ENCODE measurements around the gene PARVB. TPM values are rescaled to one million over a fixed set of nuclear protein-coding genes. Genes with fewer than 3 reads are reported as not detected.

Gene PARVB
- total and polyA plus RNA-seq, 9 of the 15 experiments (the other 6 are each of a cell fraction or from before 2014, with no cell fraction given), result 1.1 to 59.2 (median 29.2) TPM

DNA sequence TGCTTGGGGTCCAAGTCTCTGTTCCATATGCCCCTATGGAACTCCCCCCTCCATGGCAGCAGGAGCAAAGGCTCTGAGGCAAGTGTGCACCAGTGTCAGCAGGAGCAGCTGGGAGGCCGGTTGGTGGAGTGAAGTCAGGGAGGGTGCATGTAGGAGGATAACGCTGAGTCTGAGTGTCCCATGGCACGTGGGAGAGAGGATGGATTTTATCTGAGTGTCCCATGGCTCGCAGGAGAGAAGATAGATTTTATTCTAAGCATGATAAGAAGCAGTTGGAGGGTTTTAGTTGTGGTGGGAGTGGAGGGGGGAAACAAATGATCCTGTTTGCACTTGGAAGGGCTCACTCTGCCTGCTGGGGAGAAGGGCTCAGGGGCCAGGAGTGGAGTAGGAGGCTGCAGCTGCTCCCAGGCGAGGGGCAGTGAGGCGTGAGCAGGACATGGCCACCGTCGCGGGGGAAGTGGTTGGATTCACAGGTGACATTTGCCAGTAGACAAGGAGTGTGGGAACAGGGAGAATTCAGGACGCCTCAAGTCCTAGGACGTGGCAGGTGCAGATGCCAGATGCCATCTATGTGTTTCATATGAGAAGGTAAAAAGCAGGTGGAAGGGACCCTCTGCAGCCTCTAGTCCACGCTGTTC lies 123.0 kb downstream of the PARVB start:
- Histone ChIP-seq H2AFZ (ENCODE audit: low read depth, low read length) (no peak overlapping the region), H3K36me3 (ENCODE audit: control insufficient read depth, insufficient read depth, low read length) (0 out of 3 replicates have a peak, but pooled peaks cover 5% of the 10 kb centered on the region), H3K27me3 (ENCODE audit: control insufficient read depth in 2 of 2, insufficient read depth in 2 of 2, low read length in 2 of 2) (no peaks in the 10 kb centered on the region), H3K4me2 (ENCODE audit: insufficient read depth, low read length) (no peak overlapping the region), H3K9me3 (replicated peaks; ENCODE audit: control insufficient read depth, insufficient read depth, low read depth, low read length) (no peaks in the 10 kb centered on the region), H3K4me1 (replicated peaks in 1 of 2; ENCODE audit: control insufficient read depth in 2 of 2, insufficient read depth in 2 of 2, low read length in 2 of 2) (peaks cover 0 to 13% of the 10 kb centered on the region in 2 experiments; a peak in 2 of 5 replicates), H3K4me3 (no peak overlapping the region), H3K9me1 (ENCODE audit: control insufficient read depth, insufficient read depth, low read length) (peaks cover 5% of the 10 kb centered on the region), H3K79me2 (ENCODE audit: control insufficient read depth, insufficient read depth, low read length) (no peaks in the 10 kb centered on the region), H3K9ac (ENCODE audit: insufficient read depth in 1 of 2, low read depth in 2 of 2, low read length in 2 of 2) (no peak overlapping the region; a peak in 1 of 4 replicates), H3K27ac (ENCODE audit: extremely low read depth, low read depth, low read length) (no peak overlapping the region), H4K20me1 (replicated peaks; ENCODE audit: control insufficient read depth, insufficient read depth, low read length) (no peaks in the 10 kb centered on the region)
- in situ Hi-C loops (cut with MboI) (no loop called here), intact Hi-C loops (cut with micrococcal nuclease) (no loop called here)
- WGBS (ENCODE audit: insufficient coverage, low coverage, missing lambda C conversion rate), result 50% methylated on average over 10 of the region's 12 CpGs
- no TSS peak for BruUV-seq (replicated peaks)
- FAIRE-seq, result no peak
- ChIA-PET POLR2A (interaction anchor here (1.3 kb wide), 1 partner anchor 10 kb away, joined by 3 read pairs; no protein-coding TSS in a partner anchor), CTCF (ENCODE audit: low intra/inter-chr PET ratio) (no interaction called here)
- no peak for ATAC-seq
- DNase-seq (ENCODE audit: extremely low read depth in 1 of 4, low spot score in 3 of 4), result no peak
- TF ChIP-seq FUS (optimal IDR thresholded peaks at IDR 0.05; ENCODE audit: low read depth, low read length) (no peak), BCL6 (CRISPR knock-in tag; IDR thresholded peaks at IDR 0.05) (no peak), KHSRP (IDR thresholded peaks at IDR 0.05) (no peak)

GRCh38 chr22:44147821-44148574 lies 123.9 kb downstream of the PARVB start:
- in situ Hi-C loops (cut with MboI), result no loop called here
- peaks cover 5% of the 10 kb centered on the region for H3K9me1 ChIP-seq (ENCODE audit: control insufficient read depth, insufficient read depth, low read length)
- WGBS (ENCODE audit: insufficient coverage, low coverage, missing lambda C conversion rate), result 90% methylated on average over 16 of the region's 27 CpGs
- TF ChIP-seq TARDBP (IDR thresholded peaks at IDR 0.05) (no peak), ZSCAN29 (IDR thresholded peaks at IDR 0.05) (no peak), NR2F6 (CRISPR knock-in tag; IDR thresholded peaks at IDR 0.05) (no peak), CBFB (CRISPR knock-in tag; IDR thresholded peaks at IDR 0.05) (no peak), NFIX (CRISPR knock-in tag; IDR thresholded peaks at IDR 0.05; ENCODE audit: low read depth) (no peak), PTRF (tag; IDR thresholded peaks at IDR 0.05) (no peak), TGIF2 (CRISPR knock-in tag; IDR thresholded peaks at IDR 0.05) (no peak)
- TF ChIP-seq, protein P1, sequence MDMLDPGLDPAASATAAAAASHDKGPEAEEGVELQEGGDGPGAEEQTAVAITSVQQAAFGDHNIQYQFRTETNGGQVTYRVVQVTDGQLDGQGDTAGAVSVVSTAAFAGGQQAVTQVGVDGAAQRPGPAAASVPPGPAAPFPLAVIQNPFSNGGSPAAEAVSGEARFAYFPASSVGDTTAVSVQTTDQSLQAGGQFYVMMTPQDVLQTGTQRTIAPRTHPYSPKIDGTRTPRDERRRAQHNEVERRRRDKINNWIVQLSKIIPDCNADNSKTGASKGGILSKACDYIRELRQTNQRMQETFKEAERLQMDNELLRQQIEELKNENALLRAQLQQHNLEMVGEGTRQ (CRISPR knock-in tag; IDR thresholded peaks at IDR 0.05), result no peak
- TF ChIP-seq, protein P2, sequence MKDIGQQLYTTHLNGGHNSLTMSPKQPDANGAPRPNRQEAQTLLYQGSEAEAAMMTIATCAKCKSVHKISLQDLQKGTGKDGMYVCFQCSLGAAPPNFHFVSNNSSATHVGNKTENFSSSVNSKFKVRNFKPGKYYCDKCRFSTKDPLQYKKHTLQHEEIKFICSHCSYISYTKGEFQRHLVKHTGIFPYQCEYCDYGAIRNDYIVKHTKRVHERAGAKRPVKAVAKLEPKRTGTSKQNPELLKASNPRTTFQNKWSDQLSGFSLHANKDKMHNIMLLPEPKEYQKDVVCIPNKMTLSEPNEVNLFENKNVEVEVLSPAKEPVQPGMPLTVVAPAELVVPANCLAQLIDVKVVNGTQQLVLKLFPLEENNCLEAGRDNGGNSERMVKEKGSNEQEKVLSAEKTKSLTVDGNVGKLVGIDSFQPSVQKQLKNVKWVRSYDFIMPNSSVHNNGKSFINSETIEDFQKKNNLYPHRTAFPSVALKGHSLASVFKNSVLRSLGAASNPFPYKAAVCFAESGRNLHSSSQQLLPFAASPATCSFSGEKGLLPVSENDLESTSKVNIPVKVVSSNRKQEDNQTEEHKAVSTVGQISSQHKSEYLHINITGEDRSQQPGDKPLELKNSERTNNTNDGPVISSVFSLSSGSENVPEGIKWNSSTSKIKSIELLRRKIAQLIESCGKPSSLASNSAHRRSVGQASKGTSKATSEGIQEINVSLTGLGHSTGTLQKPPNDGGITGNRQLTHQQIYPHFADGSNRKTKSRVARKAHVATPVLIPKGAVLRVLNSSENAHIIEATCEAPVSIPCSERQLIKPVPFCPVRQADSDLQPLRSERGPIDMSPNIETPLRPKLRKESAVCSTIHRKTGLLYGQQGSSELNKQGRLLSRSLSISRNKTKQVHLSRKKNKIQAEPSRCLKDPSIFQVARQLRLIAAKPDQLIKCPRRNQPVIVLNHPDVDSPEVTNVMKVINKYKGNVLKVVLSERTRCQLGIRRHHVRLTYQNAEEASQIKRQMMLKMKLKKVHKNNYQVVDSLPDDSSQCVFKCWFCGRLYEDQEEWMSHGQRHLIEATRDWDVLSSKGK (CRISPR knock-in tag; IDR thresholded peaks at IDR 0.05), result no peak

More at GRCh38 chr22:44147821-44148574, 123.9 kb downstream of the PARVB start:
- Histone ChIP-seq H3K9ac (ENCODE audit: insufficient read depth in 1 of 2, low read depth in 2 of 2, low read length in 2 of 2) (no peak overlapping the region), H3K4me1 (replicated peaks in 1 of 2; ENCODE audit: control insufficient read depth in 2 of 2, insufficient read depth in 2 of 2, low read length in 2 of 2) (peaks cover 0 to 13% of the 10 kb centered on the region in 2 experiments; a peak in 2 of 5 replicates), H3K27me3 (ENCODE audit: control insufficient read depth in 2 of 2, insufficient read depth in 2 of 2, low read length in 2 of 2) (no peaks in the 10 kb centered on the region), H3K4me2 (ENCODE audit: insufficient read depth, low read length) (no peak overlapping the region), H3K9me3 (replicated peaks; ENCODE audit: control insufficient read depth, insufficient read depth, low read depth, low read length) (no peaks in the 10 kb centered on the region), H3K79me2 (ENCODE audit: control insufficient read depth, insufficient read depth, low read length) (no peaks in the 10 kb centered on the region), H3K4me3 (no peak overlapping the region), H4K20me1 (replicated peaks; ENCODE audit: control insufficient read depth, insufficient read depth, low read length) (no peaks in the 10 kb centered on the region), H3K36me3 (ENCODE audit: control insufficient read depth, insufficient read depth, low read length) (0 out of 3 replicates have a peak, but pooled peaks cover 5% of the 10 kb centered on the region), H3K27ac (ENCODE audit: extremely low read depth, low read depth, low read length) (no peak overlapping the region), H2AFZ (ENCODE audit: low read depth, low read length) (no peak overlapping the region)
- DNase-seq (ENCODE audit: extremely low read depth in 1 of 4, low spot score in 3 of 4), result no peak
- ATAC-seq, result no peak
- ChIA-PET POLR2A (interaction anchor here (1.3 kb wide), 1 partner anchor 10 kb away, joined by 3 read pairs; no protein-coding TSS in a partner anchor), CTCF (ENCODE audit: low intra/inter-chr PET ratio) (no interaction called here)
- FAIRE-seq, result no peak
- BruUV-seq (replicated peaks), result no TSS peak
- intact Hi-C loops (cut with micrococcal nuclease), result no loop called here
